Stimulated activated CD4-positive, alpha-beta T cell treated with anti-CD3 and anti-CD28 coated beads, Interleukin-15, amount 100 ng/mL, for 48 hours (primary cell): ENCODE measurements around the gene PADI4.
"Not testable (repeated sequence)": the region's sequence is repeated elsewhere in the genome, so short reads cannot be mapped to it uniquely, and the experiment has no call there.

Experiments
- DNase-seq, 2 donors: peaks; one replicate each; pipeline ENCODE4 v3.0.0-alpha.2; 2020; ENCODE audit warnings: low read depth in 2 of 2

Gene PADI4

DNA sequence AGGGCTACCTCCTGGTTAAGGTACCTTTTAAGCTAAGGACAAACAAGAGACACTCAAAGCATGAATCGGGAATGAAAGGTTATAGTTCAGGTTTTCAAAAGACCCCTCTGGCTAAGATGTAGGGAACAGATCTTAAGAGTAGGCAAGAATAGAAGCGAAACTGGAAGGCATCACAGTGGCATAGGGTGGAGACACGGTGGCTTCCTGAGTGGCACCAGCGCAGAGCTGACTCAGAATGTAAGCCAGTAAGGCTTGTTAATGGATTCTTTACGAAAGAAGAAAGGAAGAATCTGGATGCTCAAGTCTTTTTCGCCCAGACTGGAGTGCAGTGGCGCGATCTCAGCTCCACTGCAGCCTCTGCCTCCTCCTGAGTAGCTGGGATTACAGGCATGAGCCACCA is 85.2 kb downstream of the PADI4 start:
- DNase-seq = no peak

DNA sequence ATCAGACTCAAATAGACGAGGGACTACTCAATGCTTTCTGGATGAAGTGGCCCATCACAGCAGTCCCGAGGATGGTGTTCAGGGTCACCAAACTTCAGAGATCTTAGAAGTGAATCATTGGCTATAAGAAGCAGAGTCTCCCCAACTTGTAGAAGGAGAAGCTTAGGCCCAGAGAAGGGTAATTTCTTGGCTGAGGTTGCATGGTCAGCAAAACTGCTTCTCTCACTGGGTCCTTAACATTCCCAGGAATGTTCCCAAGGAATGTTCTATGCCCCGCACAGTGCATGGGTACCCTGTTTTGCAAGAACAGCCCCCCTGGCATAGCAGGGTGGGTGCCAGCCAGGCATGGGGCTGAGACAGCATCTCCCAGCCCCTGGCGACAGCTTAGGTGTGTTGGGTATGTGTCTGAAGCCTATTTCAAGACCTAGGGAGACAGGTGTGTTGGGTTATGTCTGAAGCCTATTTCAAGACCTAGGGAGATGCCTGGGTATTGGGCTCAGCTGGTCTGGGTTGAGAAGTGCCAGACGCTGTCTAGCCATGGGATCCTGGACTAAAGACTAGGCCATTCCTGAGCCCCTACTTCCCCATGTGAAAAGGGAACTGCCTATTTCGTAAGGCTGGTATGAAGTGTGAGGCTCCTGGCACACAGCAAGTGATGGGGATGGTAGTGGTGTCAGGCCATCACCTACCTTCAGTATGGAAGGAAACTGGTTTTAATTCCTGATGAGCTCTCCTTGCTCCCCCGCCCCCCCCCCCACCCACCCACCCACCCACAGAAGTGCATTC is 90.1 kb downstream of the PADI4 start:
- DNase-seq = no peak

DNA sequence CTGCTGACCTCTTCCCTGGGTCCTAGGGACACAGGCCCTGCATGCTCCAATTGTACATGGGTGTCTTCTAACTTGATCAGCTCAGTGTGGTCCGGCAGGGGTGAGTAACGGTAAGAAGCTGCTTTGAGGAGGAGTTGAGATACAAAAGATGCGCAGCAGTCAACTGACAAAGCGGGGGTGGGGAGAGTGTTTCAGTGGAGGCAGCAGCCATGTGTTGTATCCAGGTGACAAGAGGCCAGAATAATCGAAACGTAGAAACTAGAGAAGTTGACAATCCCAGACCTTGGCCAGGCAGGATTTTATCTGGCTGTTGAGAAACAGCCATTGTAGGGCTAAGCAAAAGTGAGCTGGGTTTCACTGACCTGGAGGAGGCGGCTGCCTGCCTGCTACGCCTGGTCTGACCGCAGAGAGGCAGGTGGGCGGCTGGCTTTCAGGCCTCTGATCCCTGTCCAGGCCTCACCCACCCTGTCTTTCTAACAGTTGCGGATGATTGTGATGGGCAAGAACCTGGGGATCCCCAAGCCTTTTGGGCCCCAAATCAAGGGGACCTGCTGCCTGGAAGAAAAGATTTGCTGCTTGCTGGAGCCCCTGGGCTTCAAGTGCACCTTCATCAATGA is 92.8 kb downstream of the PADI4 start:
- no peak for DNase-seq

DNA sequence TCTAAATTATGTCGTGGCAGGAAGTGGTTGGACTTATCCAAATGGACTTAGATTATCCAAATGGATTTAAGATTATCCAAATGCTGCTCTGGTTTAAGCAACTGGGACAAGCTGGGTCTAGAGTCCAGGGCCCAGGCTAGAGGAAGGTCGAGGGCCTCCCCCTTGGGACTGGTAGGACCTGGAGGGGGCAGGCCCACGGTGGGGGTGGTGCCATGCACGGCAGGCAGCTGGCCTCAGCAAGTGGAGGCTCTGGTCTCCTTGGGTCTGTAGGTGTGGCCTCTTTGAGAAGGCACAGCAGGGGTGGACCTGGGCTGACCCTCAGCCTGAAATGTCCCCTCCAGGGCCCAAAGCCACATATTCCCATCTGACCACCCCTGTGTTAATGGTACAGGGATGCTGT is 93.8 kb downstream of the PADI4 start:
- DNase-seq = no peak

DNA sequence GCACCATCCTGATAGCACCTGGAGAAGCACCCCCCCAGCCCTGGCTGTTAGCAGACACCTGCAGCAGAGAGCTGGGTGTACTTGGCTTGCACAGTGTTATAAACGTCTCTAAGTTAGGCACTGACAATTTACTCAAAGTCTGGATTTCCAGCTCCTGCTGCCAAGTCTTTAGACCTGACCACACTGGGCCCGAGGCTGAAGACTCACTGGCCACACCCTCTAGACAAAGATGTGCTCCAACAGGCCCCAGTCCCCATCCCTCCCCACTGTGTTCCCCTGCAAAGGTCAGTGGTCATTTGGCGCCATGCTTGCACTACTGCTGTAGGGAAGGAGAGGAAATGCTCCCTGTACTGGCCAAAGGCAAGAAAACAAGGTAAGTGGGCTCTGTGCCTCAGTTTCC is 95.1 kb downstream of the PADI4 start:
- DNase-seq = no peak

DNA sequence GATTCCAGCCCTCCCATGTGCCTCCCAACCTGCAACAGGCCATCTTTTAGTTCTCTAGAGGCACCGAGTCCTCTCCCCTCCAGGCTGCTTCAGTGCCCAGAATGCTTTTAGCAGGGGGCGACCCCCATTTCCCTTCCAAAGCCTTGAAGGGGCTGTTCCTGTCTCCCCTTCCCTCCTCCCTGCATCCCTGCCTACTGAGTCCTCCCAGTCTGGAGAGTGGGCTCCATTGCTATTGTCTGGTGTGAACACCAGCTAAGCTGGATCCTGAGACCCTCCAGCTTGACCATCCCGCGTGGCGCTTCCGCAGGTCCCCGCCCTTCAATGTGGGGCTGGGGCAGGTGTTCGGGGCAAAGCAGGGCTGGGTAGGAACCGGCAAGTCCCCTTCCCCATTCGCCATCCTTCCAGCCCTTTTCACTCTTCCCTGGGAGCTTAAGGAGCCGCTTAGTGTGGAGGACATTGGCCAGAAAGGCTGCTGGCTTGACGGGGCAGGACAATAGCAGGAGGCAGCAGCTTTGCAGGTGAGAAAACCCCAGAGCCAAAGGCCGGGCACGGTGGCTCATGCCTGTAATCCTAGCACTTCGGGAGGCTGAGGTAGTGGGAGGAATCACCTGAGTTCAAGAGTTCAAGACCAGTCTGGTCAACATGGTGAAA is 96.2 kb downstream of the PADI4 start:
- no peak for DNase-seq

DNA sequence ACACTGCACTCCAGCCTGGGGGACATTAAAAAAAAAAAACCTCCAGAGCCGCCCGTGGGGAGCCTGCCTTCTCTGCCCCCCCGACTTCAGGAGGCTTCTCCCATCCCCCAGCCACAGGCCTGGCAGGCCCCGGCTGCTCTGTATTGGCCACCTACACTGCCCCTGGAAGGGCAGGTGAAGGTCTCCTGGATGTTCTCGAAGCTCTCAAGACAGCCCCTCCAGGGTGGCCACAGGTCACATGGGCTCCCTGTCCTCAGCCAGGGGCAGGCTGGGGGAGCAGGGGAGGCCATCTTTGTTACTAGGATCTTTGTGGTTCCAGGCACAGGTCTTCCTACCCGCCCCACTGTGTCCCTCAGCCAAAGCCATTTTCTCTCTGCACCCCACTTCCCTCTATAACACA is 96.8 kb downstream of the PADI4 start:
- DNase-seq = no peak

DNA sequence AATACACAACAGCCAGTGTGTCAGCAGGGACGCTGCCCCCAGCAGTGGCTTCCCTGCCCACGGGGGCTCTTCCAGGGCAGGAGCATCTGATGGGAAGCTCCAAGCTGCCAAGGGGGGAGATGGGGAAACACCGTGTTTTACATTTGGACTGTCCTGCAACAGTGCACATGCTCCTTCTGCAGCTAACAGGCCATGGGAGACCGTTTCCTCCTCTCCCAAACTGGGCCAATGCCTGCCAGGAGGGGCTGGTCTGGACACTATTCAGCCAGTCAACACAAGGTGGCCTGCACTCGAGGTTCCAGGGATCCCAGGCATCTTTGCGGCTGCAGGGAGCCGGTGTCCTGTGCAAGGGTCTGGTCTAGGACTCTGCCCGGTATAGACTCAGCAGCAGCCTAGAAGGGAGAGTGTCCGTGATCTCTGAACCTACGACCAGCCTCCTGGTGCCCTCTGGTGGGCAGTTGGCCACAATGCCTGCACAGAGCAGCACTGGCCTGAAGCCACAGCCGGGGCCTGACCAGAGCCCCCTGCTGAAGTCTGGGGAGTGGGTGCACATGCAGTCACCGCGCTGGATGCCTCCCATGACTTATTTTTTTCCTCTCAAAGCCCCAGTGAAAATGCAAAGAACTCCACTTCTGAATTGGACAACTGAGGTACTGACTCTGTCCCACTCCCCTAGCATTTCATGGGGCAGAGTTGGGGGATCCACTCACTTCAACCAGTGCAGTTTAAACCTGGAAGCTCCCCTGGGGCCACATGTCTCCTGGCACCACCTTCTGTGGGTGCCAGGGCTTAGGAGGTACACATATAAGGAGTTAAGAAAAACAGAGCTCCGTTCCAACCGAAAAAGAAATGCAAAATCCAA is 98.1 kb downstream of the PADI4 start:
- peak; percentile 13 to 26 for DNase-seq

DNA sequence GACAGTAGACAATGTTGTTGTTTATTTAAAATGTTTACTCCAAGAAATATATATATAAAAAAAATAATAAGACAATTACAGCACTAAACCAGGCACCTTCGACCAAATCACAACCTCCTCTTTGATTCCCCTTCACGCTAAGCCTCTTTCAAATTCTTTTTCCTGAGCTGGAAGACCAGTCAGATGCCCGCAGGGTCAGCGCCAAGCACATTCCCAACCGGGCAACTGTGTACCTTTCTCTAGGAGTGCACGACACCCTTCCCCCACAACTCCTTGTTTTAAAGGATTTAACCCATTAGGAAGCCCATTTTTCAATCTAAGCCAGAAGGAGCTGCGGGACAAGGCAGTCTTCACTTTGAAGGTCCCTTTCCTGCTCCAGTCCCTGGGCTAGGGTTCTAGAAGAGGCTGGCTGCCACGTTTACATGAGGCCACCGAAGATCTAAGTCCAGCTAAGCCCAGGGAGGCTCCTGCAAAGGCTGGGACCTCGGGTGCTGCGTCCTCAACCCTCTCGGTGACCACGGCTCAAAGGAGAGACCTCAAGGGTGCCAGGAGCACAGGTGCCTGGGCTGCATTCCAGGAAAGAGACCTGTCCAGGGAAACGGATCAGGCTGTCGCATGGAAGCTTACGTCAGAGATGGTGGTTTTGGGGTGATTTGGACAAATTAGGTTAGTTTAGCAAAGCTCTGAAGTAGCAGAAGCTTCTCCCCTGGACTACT is 98.9 kb downstream of the PADI4 start:
- DNase-seq = not testable (repeated sequence)

DNA sequence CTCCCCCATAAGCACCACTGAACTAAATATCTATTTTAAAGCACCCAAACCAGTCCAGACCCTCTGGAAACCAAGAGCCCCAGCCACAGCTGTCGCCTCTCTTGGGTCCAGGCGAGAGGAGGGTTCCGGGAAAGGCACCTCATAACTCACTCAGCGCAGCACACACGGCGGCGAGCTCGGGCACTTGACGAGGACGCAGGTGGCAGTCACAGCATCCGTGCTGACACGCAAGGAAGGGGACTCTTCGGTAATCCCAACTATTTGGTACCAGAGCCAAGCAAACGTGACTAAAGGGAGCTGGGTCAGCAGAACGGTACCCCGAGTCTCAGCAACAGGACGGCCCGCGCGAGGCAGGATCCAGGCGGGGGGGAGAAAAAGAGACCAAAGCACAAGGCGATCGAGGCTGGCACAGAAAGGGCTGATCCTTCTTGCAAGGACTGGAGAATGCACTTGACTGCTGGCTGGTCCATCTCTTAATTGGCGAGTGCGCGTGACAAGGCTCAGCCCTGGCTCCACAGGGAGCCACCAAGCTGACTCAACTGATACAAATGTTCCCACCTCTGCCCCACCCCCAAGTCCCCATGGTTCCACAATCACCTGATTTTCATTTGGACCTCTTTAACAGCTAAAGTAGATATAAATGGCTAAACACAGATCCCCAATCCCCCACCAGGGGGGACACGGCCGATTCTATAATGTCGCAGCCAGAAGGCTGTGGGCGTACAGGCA is 100.0 kb downstream of the PADI4 start:
- not testable (repeated sequence) for DNase-seq

DNA sequence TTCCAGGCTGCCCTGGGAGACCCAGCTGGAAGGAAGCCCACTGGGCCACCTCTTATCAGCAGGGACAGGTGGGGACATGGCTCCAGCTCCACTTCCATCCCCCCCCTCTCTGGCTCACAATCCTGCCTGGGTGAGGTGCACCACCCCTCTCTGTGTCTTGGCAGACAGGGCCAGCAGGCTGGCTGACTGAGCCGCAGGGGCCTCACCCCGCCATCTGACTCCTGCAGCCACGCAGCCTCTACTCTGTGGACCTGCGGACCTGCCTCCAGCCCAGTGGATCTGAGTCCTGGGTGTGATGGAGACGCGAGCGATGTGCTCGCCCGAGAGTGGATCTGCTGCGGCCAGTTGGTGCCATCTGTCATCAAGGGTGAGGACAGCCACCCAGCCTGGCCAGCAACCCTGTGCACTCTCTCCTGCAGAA is 101.4 kb downstream of the PADI4 start:
- DNase-seq = no peak

DNA sequence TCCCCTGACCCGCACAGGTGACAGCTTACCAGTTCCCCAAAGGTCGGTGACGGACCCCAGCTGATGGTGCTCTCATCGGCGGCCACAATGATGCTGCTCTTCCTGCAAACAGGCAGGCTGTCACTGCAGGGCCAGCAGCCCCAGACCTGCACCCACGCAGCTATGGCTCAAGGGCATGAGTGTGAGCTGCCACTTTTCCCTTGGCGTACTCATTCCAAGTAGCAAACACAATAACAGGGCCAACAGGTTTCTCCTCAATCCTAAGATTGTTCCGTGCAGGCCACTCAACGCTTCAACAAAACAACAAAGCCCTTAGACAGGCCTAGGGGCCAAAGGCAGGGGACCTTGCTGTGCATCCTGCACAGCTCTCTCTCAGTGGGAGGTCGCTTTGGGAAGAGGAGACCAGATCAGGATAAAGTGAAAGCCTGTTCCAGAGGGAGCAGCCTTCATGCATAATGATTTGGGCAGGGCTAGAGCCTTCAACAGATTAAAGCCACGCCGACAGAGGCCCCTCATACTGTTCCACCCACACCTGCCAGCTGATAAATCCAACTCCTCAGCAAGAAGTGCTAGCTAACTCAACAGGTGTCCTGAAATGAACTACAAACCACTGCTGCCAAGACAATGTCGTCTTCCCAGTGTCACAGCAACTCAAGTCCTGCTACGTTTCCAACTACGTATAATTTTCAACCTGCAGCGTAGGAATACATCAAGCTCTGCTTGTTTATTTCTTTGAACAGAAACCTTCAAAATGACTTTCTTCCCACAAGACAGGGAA is 104.3 kb downstream of the PADI4 start:
- no peak for DNase-seq
